ENCODE data around the gene AK8.

GRCh38 chr9:132814937-132815336 lies 63.1 kb downstream of the AK8 start:
- no peak for TF ChIP-seq CTCF (conservative IDR thresholded peaks at IDR 0.05; ENCODE audit: low read depth in 2 of 2)
- no peak for TF ChIP-seq EZH2 (IDR thresholded peaks at IDR 0.05; ENCODE audit: low read depth, unreplicated experiment)
- no peak for TF ChIP-seq REST (IDR thresholded peaks at IDR 0.05; ENCODE audit: unreplicated experiment)
- no peak for TF ChIP-seq CREB1 (CRISPR knock-in tag; IDR thresholded peaks at IDR 0.05; ENCODE audit: low read depth)
- no peak for TF ChIP-seq JUNB (IDR thresholded peaks at IDR 0.05; ENCODE audit: unreplicated experiment)
- no peak for TF ChIP-seq EZH2phosphoT487 (IDR thresholded peaks at IDR 0.05; ENCODE audit: unreplicated experiment)
- TF ChIP-seq POLR2AphosphoS5 (IDR thresholded peaks at IDR 0.05; ENCODE audit: low read depth) = no peak
- no peak for TF ChIP-seq ETS1 (IDR thresholded peaks at IDR 0.05)
- no peak for TF ChIP-seq ZNF331 (CRISPR knock-in tag; IDR thresholded peaks at IDR 0.05; ENCODE audit: low read depth)
- no peak for TF ChIP-seq STAT1 (IDR thresholded peaks at IDR 0.05; ENCODE audit: unreplicated experiment)
- TF ChIP-seq ZNF114 (CRISPR knock-in tag; IDR thresholded peaks at IDR 0.05) = no peak

All from GM23338 (cell line).